RPMI8226 (cell line): Measurements from ENCODE around the gene TMEM229B.
"Not testable (repeated sequence)": the region's sequence is repeated elsewhere in the genome, so short reads cannot be mapped to it uniquely, and the experiment has no call there.

ENCODE experiments used
- DNase-seq: peaks from one replicate; pipeline ENCODE4 v3.0.0-alpha.2; 2015

The TMEM229B gene

DNA sequence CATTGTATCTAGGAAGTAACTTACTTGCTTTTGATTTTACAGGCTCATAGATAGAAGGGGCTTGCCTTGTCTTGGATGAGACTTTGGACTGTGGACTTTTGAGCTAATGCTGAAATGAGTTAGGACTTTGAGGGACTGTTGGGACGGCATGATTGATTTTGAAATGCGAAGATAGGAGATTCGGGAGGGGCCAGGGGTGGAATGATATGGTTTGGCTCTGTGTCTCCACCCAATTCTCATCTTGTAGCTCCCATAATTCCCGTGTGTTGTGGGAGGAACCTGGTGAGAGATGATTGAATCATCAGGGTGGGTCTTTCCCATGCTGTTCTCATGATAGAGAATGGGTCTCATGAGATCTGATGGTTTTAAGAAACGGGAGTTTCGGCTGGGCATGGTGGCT lies 36.9 kb downstream of the TMEM229B start:
- DNase-seq = not testable (repeated sequence)

DNA sequence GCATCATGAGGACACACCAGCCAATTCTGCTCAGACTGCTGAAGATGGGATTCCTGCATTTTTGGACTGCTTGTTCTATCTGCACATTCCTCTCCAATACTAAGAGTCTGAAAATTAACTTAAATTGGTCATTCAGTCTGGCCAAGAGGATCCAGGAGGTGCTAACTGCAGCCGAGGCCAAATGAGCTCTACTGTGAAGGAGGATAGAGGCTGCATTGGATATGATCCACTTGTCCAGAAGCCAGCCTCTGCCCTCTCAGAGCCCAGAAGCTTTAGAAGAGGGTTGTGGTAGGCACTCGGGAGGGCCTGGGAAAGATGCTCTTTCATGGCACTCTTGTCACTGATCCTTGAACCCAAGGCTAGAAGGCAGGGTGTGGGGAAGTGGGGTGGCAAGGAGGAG lies 39.4 kb downstream of the TMEM229B start:
- DNase-seq = no peak

- no peak for DNase-seq
Observed at GRCh38 chr14:67447033-67447381, 41.5 kb downstream of the TMEM229B start.

DNA sequence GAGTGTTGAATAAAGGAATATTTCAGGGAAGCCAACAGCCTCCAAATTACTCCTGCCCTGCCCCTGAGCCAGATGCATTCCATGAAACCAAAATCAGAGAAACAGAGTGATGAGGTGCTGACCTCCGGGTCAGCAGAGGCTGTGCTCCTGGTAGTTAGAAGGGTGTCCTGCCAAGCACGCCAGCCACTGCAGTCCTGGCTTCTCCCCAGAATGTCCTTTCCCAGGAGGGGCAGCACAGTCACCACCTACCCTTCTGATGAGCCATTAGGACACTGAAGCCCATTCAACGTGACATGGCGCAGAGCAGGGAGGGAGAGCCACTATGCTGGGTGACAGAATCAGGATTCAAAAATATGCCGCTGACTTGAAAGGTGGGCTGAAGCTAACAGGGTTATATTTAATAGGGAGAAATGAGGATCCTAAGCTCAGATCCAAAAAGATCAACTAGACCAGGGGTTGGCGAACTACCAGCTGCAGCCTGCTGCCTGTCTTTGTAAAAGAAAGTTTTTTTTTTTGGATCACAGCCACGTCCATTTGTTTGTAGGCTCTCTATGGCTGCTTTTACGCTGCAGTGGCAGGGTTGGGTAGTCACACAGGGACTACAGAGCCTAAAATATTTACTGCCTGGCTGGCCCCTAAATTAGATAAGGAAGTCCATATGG lies 42.0 kb downstream of the TMEM229B start:
- peak; percentile 33 for DNase-seq

DNA sequence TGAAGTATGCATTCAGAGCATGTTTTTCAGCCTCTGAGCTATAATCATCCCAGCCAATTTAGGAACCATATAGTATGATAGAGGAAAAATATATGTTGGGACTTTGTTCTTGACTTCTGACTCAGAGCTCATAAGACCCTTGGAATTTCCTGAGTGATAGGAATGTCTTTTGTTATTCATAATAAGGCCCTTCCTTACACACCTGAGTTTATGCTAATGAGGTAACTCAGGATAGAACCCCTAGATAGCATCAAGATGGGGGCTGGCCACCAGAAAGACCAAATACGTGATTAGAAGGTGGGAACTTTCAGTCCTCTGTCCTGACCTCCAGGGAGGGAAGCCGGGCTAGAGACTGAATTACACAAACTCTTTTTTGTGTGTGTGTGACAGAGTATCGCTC lies 44.1 kb downstream of the TMEM229B start:
- DNase-seq = no peak

DNA sequence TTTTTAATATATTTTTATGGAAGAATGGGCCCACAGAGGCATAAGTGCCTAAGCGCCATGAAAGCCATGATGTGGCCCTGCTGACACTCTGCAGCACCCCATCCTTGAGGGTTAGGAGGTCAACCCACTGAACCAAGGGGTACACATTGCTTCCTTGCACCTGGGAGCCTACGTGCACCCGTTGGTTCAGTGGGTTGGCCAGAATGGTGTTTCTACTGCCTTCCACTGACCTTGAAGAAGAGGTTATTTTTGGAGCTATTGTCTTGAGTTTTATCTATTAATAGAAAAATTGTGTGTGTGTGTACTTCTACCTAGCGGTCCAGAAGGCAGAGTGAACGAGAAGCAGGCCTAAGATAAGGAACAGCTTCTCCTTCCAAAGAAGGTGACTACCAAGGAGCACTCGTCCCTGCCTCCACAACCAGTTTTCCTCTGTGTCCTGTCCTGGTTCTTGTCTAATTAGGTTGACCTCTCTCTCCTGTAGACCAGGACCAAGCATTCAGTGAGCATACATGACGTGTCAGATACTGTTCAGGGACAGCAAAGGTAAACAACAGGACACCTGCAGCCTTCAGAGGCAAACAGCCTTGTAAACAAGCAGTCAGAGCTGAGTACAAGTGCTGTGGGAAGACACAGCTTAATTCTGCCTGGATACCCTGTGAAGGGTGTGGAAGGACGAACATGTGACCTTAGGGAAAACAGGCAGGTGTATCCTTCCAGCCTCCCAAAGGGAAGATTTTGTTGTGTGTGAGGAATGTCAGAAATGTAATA lies 46.2 kb downstream of the TMEM229B start:
- peak; percentile 26 for DNase-seq

DNA sequence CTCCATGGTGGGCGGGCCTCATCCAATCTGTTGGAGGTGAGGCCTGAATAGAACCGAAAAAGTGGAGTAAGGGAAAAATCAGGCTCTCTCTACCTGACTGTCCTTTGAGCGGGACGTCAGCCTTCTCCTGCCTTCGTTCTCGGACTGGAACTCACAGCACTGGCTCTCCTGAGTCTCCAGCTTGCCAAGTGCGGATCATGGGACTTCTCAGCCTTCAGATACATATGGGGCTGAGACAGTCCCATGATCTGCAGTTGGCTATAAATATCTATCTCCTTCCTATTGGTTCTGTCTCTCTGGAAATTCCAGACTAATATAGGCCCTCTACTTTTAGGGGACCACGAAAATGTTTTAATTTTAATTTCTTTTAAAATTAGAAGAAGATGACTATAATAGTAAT lies 46.8 kb downstream of the TMEM229B start:
- DNase-seq = no peak

- no peak for DNase-seq
Observed at GRCh38 chr14:67441256-67441655, 47.3 kb downstream of the TMEM229B start.

- DNase-seq = no peak
Observed at GRCh38 chr14:67440513-67440912, 48.0 kb downstream of the TMEM229B start.

GRCh38 chr14:67438969-67439368 lies 49.6 kb downstream of the TMEM229B start:
- DNase-seq = no peak

GRCh38 chr14:67436006-67436866 lies 52.3 kb downstream of the TMEM229B start:
- DNase-seq = no peak

- no peak for DNase-seq
Observed at GRCh38 chr14:67435603-67436002, 52.9 kb downstream of the TMEM229B start.

GRCh38 chr14:67432050-67432564 lies 56.4 kb downstream of the TMEM229B start:
- DNase-seq = no peak

DNA sequence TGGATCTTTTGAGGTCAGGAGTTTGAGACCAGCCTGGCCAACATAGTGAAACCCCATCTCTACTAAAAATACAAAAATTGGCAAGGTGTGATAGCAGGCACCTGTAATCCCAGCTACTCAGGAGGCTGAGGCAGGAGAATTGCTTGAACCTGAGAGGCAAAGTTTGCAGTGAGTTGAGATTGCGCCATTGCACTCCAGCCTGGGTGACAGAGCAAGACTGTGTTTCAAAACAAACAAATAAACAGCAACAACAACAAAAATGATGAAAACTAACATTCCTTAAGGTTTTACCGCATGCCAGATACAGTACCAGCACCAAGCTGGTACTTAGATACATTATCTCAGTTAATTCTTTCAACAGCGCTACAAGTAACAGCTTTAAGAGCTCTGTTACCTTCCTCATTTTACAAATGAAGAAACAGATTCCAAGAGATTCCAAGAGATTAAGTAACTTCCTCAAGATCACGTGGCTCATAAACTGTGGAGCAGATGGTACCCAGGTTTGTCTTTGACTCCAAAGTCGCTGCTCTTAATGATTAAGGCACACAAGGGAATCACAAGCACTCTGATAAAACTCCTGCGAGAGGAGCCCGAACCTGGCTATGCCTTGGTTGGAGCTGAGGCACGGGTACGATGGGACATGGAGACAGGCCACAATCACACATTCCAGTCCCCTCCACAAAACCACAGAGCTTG lies 58.9 kb downstream of the TMEM229B start:
- no peak for DNase-seq

- no peak for DNase-seq
Observed at GRCh38 chr14:67428501-67429031, 60.0 kb downstream of the TMEM229B start.

DNA sequence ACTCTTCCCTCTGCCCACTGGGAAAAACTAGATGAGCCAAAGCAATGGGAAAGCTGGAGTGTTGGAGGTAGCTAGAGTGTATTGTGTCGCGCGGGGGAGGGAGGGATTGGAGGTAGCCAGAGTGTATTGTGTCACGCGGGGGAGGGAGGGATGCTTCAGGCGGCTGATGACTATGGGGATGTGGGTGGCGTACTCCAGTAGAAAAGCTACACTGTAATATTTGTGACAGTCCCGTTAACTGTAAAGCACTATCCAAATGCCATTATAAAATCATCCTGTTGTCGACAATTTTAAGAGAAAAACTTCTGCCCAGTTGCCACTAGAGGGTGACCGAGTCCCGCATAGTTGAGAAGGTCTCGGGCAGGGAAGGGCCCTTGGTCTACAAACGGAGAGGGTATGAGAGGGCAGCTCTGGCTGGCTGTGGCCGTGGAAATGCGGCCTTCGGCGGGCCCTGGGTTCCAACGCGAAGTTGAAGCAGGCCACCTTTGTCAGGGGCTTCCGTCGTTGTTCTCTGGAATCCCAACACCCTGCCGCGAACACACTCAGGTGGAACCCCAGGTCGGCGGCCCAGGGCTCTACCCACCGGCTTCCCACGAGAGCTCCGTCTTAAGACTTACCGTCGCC lies 61.4 kb downstream of the TMEM229B start:
- peak; percentile 73 for DNase-seq

GRCh38 chr14:67426161-67426560 lies 62.4 kb downstream of the TMEM229B start:
- DNase-seq = peak; percentile 13

DNA sequence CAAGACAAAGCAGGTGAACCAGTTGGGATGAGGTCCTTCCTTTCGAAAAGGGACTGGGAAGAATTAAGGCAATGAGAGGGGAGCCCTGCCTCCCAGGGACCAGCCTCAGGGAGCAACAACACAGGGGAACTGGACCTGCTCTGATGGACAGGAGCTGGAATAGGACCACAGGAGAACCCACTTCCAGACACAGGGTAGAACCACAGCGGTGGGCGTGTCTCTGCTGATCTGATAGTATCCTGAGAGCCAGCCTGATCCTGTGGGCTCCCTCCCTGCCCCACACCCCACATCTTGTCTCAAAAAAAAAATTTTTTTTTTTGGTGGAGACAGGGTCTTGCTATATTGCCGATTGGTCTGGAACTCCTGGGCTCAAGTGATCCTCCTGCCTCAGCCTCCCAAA lies 62.9 kb downstream of the TMEM229B start:
- DNase-seq = no peak

DNA sequence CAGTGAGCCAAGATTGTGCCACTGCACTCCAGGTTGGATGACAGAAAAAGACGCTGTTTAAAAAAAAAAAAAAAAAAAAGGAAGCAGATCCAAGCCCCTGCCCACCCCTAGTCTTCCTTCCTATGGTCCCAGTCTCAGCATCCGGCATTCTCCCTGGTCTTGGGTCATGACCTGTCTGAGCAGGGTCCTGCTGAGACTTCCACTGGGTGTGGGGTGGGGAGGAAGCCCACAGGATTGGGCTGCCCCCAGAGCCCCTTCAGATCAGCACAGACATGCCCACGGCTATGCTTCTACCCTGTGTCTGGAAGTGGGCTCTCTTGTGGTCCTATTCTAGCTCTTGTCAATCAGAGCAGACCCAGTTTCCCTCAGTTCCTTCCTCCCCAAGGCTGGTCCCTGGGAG lies 64.0 kb downstream of the TMEM229B start:
- no peak for DNase-seq

- DNase-seq = peak; percentile 35
Observed at GRCh38 chr14:67423424-67423823, 65.1 kb downstream of the TMEM229B start.

GRCh38 chr14:67421356-67422224 lies 66.9 kb downstream of the TMEM229B start:
- no peak for DNase-seq
